Neural progenitor cell (in vitro differentiated cells): ENCODE measurements around the gene ZNF414.

Source experiments
- EZH2 ChIP-seq: fragments of 200-600 bp; sonication (generic); IDR thresholded peaks from 2 replicates; pipeline ENCODE4 v1.6.1; 2017; ENCODE audit warnings: antibody characterized with exemption, mild to moderate bottlenecking, moderate library complexity
- EZH2phosphoT487 ChIP-seq: fragments of 200-600 bp; sonication (generic); IDR thresholded peaks from 2 replicates; pipeline ENCODE4 v1.6.1; 2017; ENCODE audit warnings: antibody characterized with exemption
- TF ChIP-seq, protein P1 (sequence below): fragments of 200-600 bp; sonication (generic); IDR thresholded peaks from 2 replicates; pipeline ENCODE4 v1.5.1; 2017; ENCODE audit warnings: antibody characterized with exemption, mild to moderate bottlenecking

DNA sequence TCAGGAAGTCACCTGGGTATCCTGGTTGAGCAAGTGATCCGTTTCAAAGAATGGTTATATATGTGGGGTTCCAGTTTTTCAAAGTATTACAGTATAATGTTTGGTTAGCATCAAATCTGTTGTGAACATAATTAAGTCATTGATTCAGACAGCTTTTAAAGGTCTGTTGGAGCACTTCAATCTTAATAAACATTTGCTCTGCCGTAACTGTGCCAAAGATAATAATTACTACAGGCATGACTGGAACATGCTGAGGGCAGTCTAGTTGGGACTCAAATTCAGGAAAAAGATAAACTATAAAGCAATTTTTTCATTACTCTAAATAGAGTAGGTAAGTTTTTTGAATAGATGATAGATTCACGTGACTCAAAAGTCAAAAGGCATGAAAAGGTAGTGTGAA lies 45.8 kb downstream of the ZNF414 start:
- TF ChIP-seq EZH2phosphoT487, result no peak
- TF ChIP-seq, protein P1, sequence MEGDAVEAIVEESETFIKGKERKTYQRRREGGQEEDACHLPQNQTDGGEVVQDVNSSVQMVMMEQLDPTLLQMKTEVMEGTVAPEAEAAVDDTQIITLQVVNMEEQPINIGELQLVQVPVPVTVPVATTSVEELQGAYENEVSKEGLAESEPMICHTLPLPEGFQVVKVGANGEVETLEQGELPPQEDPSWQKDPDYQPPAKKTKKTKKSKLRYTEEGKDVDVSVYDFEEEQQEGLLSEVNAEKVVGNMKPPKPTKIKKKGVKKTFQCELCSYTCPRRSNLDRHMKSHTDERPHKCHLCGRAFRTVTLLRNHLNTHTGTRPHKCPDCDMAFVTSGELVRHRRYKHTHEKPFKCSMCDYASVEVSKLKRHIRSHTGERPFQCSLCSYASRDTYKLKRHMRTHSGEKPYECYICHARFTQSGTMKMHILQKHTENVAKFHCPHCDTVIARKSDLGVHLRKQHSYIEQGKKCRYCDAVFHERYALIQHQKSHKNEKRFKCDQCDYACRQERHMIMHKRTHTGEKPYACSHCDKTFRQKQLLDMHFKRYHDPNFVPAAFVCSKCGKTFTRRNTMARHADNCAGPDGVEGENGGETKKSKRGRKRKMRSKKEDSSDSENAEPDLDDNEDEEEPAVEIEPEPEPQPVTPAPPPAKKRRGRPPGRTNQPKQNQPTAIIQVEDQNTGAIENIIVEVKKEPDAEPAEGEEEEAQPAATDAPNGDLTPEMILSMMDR, result no peak
- no peak for TF ChIP-seq EZH2
